Endometrial microvascular endothelial cells (primary cell): Measurements from ENCODE around the gene VARS1. TPM values are rescaled to one million over a fixed set of nuclear protein-coding genes. Genes with fewer than 3 reads are reported as not detected.

Source experiments
- in situ Hi-C: cut with HindIII; loops from 2 replicates; pipeline ENCODE4 v1.10.0; 2017; ENCODE audit warnings: low sequenced_read_pairs, low pct_unique_long_range_greater_than_20kb; ENCODE audit errors: inconsistent ontology term
- total RNA-seq: library from RNA; depleted of rRNA; stranded (reverse); fragments of >200 nt; gene quantifications from one replicate; pipeline ENCODE4 v1.2.3, GENCODE V29; 2015; ENCODE audit errors: inconsistent ontology term

The VARS1 gene
- total RNA-seq, 1 donor from 2014 or later = 101 TPM

DNA sequence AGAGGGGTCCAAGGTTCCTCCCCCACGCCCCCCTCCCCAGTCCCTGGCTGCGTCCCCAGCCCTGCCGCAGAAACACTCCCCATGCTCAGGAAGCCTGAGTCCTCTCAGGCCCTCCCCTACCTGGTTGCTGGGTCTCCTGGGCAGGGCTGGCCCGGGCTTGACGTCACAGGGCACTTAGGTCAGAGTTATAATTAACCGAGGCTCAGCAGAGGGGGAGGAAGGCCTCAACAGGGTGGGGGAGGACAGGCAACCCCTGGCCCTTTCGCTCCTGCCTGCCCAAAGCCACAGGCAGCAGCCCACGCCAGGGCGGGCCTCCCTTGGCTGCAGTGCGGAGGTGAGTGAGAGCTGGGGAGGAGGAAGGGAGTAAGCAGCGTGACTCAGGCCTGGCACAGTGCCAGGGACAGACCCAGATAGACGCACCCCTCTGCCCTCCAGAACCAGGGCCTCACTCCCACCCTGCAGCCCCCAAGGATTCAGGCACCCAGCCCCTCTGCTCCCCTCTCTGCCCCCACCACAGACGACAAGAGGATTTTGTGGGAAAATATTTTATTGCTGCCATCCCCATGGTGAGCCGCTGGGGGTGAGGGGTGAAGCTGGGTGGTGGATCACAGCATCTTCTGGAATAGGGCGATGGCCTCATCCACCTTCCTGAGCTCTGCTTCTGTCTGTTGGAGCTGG is 18.4 kb downstream of the VARS1 start, which contains the start of gene VWA7:
TSS of gene VWA7 (minus strand) at position 340 of the 678 bp plus-strand sequence. CDS start 549 bp downstream, outside the sequence.
- in situ Hi-C loops = no loop called here

DNA sequence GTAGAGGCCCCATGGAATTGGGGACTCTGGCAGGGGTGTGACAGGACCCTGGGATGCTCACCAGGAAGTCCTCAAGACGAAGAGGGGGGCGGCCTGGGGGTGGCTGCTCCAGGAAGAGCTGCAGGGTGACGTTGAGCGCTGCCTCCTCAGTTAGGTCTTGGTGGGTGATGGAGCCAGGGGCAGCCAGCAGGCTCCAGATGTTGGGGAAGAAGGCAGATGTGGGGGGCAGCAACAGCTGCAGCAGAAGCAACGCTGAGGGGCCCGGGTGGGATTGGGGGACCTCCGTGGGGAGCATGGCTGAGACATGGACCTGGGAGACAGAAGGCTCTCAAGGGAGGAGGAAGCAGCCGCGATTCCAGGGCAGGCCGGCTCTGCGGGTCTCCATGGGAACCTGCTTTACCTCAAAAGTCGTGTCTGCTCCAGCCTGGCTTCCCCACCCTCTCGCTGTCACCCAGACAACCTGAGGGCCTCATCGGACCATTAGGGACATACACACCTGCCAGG is 19.0 kb downstream of the VARS1 start:
- in situ Hi-C loops = no loop called here

DNA sequence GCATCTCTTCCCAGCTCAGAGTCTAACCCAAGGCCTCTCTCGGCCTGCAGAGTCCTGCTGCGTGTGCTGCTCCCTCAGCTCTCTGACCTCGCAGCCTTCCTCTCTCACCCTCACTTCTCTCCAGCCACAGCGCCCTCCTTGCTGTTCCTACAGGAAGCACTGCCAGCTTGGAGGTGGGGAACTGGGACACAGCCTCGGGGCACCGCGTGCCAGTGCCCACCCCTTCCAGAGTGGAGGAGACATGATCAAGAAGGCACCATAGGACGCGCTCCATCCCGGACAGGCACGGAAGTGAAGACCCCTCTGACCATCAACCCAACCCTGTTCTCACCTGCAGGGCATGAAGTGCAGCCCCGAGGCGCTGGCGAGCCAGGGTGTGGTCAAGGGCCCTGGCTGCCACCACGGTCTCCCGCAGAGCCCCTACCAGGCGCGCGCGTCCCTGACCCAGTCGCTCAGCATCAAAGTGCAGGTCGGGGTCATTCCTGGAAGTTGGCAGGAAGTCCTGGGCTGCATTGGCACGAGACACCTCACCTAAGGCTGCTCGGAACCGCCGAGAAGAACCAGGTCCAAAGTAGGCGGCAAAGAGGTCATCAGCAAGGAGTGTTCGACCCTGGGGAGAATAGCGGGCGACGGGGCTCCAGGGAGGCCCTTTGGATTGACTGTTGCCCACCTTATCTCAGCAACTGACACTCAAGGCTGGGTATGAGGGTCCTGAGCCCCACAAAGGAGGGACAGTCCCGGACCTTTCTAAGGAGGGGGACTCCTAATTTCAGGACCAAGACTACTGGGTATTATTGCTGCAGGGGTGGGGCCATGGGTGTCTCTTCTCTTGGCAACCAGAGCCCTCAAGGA is 19.7 kb downstream of the VARS1 start:
- in situ Hi-C loops = no loop called here

DNA sequence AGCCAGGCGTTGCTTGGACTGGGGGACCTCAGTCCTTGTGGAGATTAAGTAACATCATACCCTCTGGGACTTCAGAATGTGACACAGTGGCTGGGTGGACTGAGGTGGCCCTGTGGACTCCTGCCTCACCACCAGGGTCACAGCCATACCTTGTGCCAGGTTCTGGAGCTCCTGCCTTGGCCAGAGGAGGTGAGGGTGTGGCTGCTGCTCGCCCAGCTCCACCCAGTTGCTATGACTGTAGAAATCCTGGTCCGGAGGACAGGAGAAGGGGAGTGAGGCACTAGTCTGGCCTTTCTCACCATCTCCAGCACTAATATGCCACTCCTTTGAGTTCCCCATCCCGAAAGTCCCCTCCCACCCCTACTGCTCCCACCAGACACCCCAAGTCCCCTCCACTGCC is 20.4 kb downstream of the VARS1 start:
- in situ Hi-C loops = no loop called here

DNA sequence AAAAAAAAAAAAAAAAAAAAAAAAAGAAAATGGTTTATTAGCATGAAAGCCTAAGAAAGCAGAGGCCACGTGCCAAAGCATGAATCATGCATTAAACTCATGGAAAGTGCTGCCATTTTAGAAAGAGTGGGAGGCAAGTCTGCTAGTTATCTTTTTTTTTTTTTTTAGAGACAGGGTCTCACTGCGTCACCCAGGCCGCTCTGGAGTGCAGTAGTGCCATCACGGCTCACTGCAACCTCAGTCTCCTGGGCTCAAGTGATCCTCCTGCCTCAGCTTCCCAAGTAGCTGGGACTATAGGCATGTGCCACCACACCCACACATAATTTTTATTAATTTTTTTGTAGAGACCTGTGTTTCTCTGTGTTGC is 23.6 kb downstream of the VARS1 start:
- in situ Hi-C loops = no loop called here

DNA sequence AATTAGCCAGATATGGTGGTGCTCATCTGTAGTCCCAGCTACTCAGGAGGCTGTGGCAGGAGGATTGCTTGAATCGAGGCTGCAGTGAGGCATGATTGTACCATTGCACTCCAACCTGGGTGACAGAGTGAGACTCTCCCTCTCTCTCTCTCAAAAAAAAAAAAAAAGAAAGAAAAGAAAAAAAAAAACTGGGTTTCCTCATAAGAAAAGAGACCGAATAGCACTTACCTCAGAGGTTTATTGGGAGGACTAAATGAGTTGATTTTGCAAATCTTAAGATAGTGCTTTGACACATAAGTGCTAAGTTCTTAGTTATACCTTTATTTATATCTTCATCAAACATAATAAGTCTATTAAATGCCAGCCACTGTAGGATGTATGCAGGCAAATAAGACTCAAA is 24.7 kb downstream of the VARS1 start:
- in situ Hi-C loops = no loop called here

DNA sequence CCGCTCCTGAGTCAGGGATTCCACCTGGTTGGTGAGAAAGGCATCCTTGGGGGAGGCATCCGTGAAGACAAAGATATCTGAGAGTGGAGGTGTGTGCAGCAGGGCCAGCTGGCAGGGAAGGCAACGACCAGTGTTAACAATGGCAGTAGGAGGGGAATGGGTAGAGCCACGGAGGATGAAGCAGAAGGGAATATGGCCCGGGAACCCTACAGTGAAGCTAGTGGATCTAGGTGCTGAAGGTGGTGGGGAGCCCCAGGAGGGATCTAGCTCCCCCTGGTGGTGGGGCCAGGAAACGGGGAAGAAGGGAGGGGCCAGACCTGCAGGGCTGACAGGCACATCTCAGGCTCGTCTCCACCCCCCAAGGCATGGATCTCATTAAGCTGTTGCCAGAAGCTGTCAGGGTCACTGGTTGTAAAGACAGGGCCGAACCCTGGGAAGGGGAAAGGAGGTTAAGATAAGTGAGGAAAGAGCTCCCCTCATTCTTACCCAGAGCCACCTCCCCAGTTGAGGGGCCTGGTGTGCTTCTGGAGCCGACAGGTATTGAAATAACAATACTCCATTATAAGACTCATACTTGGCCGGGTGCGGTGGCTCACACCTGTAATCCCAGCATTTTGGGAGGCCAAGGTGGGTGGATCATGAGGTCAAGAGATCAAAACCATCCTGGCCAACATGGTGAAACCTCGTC is 25.7 kb downstream of the VARS1 start:
- in situ Hi-C loops = no loop called here

DNA sequence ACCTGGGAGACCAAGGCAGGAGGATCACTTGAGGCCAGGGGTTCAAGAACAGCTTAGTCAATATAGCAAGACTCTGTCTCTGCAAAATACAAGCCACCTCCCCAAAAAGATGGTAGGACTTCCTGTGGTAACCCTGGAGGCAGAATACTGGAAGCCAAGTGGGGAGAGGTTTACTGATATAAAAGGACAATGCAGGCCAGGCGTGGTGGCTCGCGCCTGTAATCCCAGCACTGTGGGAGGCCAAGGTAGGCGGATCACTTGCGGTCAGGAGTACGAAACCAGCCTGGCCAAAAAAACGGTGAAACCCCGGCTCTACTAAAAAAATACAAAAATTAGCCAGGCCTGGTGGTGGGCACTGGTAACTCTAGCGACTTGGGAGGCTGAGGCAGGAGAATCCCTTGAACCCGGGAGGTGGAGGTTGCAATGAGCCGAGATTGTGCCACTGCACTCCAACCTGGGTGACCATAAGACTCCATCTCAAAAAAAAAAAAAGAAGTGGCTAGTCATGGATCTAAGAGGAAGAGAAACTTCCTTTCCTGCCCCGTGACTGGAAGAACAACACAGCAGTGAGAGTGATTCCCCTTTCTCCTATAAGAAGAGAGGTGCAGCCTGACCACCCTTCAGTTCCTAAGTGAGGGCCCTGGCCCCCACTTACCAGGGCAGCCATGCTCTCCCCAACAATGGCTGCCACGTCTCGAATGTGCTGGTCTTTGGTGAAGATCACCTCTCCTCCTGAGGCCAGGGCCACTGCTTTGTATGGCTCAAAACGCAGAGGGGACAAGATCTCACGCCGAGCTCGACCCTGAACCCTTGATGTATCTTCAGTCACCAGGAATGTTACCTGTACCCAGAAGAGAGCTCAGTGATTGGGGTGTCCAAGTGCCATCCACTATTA is 26.9 kb downstream of the VARS1 start:
- in situ Hi-C loops = no loop called here

DNA sequence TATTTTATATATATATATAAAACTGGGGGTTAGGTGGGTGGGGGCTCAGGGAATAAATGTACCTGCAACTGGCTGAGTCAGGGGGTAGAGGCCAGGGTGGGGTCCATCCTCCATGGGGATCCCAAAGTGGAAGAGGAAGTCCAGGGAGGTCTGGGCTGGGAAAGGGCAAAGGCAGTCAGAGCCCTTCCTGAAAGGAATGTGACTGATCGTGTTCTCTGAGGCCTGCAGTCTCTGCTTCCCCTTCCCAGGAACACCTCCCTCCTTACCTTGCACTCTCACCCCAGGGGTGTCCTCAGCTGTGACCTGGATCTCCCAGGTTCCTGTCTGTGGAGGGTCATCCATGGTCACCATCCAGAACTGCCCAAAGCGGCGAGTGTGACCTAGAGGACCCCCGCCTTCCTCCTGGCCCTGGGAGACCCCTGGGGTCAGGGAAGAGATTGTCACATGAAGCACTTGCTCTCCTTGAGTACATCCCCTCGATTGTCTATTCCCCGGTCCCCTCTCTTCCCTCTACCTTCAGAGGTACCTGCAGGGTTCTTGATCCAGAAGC is 28.4 kb downstream of the VARS1 start:
- in situ Hi-C loops = no loop called here

DNA sequence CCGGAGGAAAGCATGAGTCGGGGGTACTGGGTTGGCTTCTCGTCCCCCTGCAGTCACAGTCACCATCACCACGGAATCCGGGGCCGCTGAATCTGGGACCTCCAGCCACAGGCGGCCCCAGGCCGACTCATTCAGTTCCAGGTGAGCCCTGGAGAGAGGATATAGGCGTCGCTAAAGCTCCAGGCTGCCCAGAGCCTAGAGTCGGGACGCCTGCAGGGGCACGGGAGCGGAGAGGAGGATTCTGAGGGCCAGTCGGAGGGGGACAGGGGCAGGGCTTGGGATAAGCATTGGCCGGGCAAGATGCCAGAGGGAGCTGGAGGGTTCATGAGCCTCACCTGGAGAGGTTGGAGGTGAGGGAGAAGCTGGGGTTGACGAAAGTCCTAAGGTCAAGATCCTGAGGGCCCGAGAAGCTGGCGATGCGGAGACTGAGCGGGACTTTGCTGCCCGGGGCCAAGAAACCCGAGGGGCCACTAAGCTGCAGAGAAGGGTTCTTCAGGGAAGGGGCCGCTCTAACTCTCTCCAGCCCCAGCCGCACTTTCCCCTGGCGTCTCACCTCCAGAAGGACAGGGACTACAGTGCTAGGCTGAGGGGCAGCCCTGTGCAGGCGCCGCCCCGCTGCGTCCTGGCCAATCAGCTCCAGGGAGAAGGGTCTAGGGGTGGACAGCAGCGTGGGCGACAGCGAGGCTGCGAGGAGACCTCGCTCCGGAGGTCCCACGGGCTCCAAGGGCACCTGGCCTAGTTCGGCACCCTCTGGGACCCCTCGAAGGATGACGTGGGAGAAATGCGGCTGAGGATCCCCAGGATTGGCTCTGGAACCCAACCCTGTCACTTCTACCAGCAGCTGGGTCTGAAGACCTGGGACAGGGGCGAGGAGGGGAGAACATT is 29.4 kb downstream of the VARS1 start:
- in situ Hi-C loops = no loop called here

DNA sequence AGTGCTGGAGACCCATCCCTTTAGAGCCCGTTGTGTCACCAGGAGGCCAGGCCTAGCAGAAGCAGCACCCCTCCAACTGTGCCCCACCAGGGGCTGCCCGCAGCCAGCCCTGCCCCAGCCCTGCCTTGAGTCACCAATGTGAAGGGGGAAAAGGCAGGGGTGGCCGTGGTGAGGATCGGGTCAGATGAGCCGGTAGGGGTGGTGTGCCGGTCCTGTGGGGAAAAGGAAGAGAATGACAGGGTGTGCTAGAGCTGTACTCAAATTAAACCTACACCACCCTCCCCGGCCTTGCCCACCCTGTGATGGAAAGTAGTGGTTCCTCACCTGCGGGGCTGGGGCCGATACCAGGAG is 30.0 kb downstream of the VARS1 start:
- in situ Hi-C loops = no loop called here

DNA sequence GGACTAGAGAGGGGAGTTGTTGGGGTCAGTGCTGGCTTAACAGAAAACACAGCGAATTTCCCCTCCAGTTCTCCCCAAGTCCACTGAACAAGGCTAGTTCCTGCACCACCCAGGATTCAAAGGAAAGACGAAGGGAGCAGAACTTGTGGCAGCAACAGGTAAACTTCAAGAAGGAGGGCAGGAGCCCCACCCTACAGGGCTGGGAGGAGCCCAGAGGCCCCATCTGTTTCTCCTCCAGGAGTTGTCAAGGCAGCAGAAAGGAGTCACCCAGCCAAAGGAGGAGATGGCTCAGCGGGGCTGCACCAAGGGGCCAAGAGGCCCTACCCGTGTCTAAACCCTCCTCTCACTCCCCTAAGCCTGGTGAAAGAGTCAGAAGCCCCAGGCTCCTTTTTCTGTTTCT is 31.4 kb downstream of the VARS1 start:
- in situ Hi-C loops = no loop called here

DNA sequence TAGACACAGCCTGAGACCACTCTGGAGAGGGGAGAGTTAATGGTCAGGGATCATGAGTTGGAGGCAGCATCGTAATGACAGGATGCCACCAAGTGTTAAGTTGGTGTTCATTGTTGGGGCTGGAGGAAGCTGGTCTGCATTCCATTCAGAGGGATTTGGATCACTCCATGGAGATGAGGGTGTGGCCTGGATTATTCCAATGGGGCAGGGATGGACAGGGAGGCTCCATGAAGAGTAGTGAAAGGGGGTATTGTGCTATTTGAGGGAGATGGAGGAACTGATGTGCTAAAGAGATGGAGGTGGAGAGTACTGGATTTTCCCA is 32.0 kb downstream of the VARS1 start:
- in situ Hi-C loops = no loop called here

DNA sequence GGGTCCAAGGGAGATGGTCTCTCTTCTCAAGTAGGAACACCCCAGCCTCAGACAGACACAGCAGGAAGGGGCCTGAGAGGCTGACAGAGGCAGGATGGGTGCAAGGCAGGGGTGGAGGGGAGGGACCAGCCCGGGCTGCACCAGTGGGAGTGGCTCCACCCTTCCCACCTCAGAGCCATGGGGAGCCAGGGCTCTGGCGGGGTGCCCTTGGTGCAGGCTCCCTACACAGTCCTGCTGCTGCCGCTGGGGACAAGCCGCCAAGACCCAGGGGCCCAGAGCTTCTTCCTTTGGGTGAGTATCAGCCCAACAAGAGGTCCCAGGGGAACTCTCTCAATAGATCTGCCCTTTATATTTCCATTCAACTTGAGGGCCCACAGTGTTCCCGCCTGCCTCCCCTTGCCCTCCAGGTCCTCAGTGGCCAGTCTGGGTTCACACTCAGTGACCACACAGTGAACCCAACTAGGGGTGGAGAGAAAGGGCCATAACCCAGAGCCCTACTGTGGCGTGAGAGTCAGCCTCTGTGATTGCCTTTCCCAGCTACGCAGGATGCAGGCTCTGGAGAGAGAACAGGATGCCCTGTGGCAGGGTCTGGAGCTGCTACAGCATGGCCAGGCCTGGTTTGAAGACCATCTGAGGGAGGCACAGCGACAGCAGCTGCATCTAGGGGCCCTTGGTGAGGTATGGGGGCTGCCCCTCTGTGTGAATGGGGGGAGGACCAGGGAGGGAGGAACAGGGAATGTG is 32.5 kb downstream of the VARS1 start:
- in situ Hi-C loops = no loop called here

DNA sequence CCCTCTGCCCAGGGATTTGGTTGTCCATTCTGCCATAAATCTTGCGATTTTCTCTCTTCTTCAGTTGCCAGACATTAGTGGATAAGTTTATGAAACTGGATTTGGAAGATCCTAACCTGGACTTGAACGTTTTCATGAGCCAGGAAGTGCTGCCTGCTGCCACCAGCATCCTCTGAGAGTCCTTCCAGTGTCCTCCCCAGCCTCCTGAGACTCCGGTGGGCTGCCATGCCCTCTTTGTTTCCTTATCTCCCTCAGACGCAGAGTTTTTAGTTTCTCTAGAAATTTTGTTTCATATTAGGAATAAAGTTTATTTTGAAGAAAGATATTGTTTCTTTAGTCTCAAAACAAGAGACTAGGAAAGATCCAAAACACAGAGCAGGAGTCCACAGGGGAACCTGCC is 33.2 kb downstream of the VARS1 start, which contains the start of gene SAPCD1:
TSS of gene SAPCD1 (plus strand) at position 301 of the 400 bp plus-strand sequence. CDS start 399 bp downstream, outside the sequence.
- in situ Hi-C loops = no loop called here

DNA sequence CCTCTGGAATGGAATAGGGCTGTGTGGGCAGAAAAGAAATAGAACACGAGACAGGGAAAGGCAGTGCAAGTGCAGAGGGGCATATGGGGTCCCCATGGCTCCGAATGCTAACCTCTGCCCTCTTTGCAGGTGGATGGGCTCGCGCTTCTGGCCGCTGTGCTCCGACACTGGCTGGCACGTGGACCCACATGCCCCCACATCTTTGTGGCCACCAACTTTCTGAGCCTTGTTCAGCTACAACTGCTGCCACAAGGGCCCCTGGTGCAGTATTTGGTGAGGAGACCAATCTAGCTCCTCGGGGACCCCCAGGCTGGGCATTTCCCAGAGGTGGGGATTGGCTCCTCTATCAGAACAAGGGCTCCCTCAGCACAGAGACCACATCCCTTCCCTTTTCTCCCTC is 34.2 kb downstream of the VARS1 start:
- in situ Hi-C loops = no loop called here

DNA sequence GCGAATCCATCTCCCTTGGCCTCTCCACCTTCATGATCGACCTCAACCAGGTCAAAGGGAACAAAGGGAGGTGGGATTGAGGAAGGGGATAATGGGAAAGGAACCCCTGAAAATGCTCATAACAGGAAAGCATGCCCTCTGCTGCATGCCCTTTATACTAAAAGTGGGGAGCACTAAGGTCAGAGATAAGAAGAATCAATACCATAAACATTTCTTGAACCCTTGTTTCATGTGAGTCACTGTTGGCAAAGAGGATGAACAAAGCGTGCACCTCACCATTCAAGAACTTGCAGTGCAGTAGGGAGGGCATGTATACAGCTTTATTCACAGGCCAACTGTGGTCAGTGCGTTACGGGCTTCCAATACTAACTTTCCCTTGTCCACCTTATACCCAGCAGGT is 34.8 kb downstream of the VARS1 start:
- in situ Hi-C loops = no loop called here
